Activated naive CD4-positive, alpha-beta T cell treated with anti-CD3 and anti-CD28 coated beads, Interleukin-2, amount 50 U/mL, for 24 hours (primary cell): ENCODE data around the gene RBSN.

Experiments
- H3K27ac Mint-ChIP-seq: one replicate; pipeline ENCODE4 v1.8.0; 2021; ENCODE audit warnings: mild to moderate bottlenecking, mixed read lengths
- H3K27me3 Mint-ChIP-seq: one replicate; pipeline ENCODE4 v1.8.0; 2021; ENCODE audit warnings: mixed read lengths
- H3K36me3 Mint-ChIP-seq: one replicate; pipeline ENCODE4 v1.8.0; 2021; ENCODE audit warnings: mixed read lengths
- H3K4me1 Mint-ChIP-seq: one replicate; pipeline ENCODE4 v1.8.0; 2021; ENCODE audit warnings: mixed read lengths
- H3K4me3 Mint-ChIP-seq: one replicate; pipeline ENCODE4 v1.8.0; 2021; ENCODE audit warnings: mild to moderate bottlenecking, mixed read lengths
- H3K9me3 Mint-ChIP-seq: one replicate; pipeline ENCODE4 v1.8.0; 2021; ENCODE audit warnings: mixed read lengths

The RBSN gene

GRCh38 chr3:15108869-15109268 is 9.9 kb upstream of the RBSN start:
- no peaks in the 10 kb centered on the region for H3K9me3 Mint-ChIP-seq
- H3K4me1 Mint-ChIP-seq, result peaks cover 11% of the 10 kb centered on the region
- H3K36me3 Mint-ChIP-seq, result no peaks in the 10 kb centered on the region
- no peak overlapping the region for H3K27ac Mint-ChIP-seq
- no peak overlapping the region for H3K4me3 Mint-ChIP-seq
- no peaks in the 10 kb centered on the region for H3K27me3 Mint-ChIP-seq

GRCh38 chr3:15108082-15108545 is 9.2 kb upstream of the RBSN start:
- no peak overlapping the region for H3K4me3 Mint-ChIP-seq
- H3K4me1 Mint-ChIP-seq, result peaks cover 11% of the 10 kb centered on the region
- no peaks in the 10 kb centered on the region for H3K27me3 Mint-ChIP-seq
- no peaks in the 10 kb centered on the region for H3K36me3 Mint-ChIP-seq
- no peaks in the 10 kb centered on the region for H3K9me3 Mint-ChIP-seq
- no peak overlapping the region for H3K27ac Mint-ChIP-seq

- no peaks in the 10 kb centered on the region for H3K36me3 Mint-ChIP-seq
- H3K4me1 Mint-ChIP-seq, result peaks cover 11% of the 10 kb centered on the region
- H3K4me3 Mint-ChIP-seq, result no peak overlapping the region
- H3K9me3 Mint-ChIP-seq, result no peaks in the 10 kb centered on the region
- H3K27ac Mint-ChIP-seq, result peak overlapping the region; percentile 8
- no peaks in the 10 kb centered on the region for H3K27me3 Mint-ChIP-seq
These were observed 8.4 kb upstream of the RBSN start for GRCh38 chr3:15107075-15107947.

GRCh38 chr3:15102836-15103235 is 3.9 kb upstream of the RBSN start:
- H3K36me3 Mint-ChIP-seq, result no peaks in the 10 kb centered on the region
- H3K27me3 Mint-ChIP-seq, result no peaks in the 10 kb centered on the region
- no peak overlapping the region for H3K4me3 Mint-ChIP-seq
- H3K27ac Mint-ChIP-seq, result no peak overlapping the region
- peaks cover 22% of the 10 kb centered on the region for H3K4me1 Mint-ChIP-seq
- no peaks in the 10 kb centered on the region for H3K9me3 Mint-ChIP-seq

- Mint-ChIP-seq H3K27me3 (no peaks in the 10 kb centered on the region), H3K9me3 (no peaks in the 10 kb centered on the region), H3K4me1 (peaks cover 21% of the 10 kb centered on the region), H3K4me3 (no peak overlapping the region), H3K27ac (no peak overlapping the region), H3K36me3 (no peaks in the 10 kb centered on the region)
These were observed 3.3 kb upstream of the RBSN start for GRCh38 chr3:15102256-15102655.

- Mint-ChIP-seq H3K27ac (peak overlapping the region; percentile 97), H3K27me3 (no peaks in the 10 kb centered on the region), H3K4me3 (peak overlapping the region; percentile 97), H3K4me1 (peaks cover 19% of the 10 kb centered on the region), H3K9me3 (no peaks in the 10 kb centered on the region), H3K36me3 (peaks cover 2% of the 10 kb centered on the region)
These were observed 583 bp upstream of the RBSN start for GRCh38 chr3:15099364-15100098.

GRCh38 chr3:15097891-15098290 is 1.1 kb downstream of the RBSN start:
- H3K9me3 Mint-ChIP-seq, result no peaks in the 10 kb centered on the region
- H3K36me3 Mint-ChIP-seq, result peaks cover 2% of the 10 kb centered on the region
- H3K4me3 Mint-ChIP-seq, result peak overlapping the region; percentile 97
- H3K27ac Mint-ChIP-seq, result peak overlapping the region; percentile 73
- peaks cover 19% of the 10 kb centered on the region for H3K4me1 Mint-ChIP-seq
- H3K27me3 Mint-ChIP-seq, result no peaks in the 10 kb centered on the region

- H3K9me3 Mint-ChIP-seq, result no peaks in the 10 kb centered on the region
- no peak overlapping the region for H3K4me3 Mint-ChIP-seq
- H3K27ac Mint-ChIP-seq, result no peak overlapping the region
- peaks cover 2% of the 10 kb centered on the region for H3K36me3 Mint-ChIP-seq
- peaks cover 19% of the 10 kb centered on the region for H3K4me1 Mint-ChIP-seq
- H3K27me3 Mint-ChIP-seq, result no peaks in the 10 kb centered on the region
These were observed 2.9 kb downstream of the RBSN start for GRCh38 chr3:15096046-15096445.

- Mint-ChIP-seq H3K27me3 (no peaks in the 10 kb centered on the region), H3K4me1 (peaks cover 18% of the 10 kb centered on the region), H3K27ac (no peak overlapping the region), H3K36me3 (peaks cover 9% of the 10 kb centered on the region), H3K9me3 (no peaks in the 10 kb centered on the region), H3K4me3 (no peak overlapping the region)
These were observed 4.6 kb downstream of the RBSN start for GRCh38 chr3:15094187-15094875.

- Mint-ChIP-seq H3K4me1 (peaks cover 5% of the 10 kb centered on the region), H3K36me3 (peaks cover 9% of the 10 kb centered on the region), H3K9me3 (no peaks in the 10 kb centered on the region), H3K27me3 (no peaks in the 10 kb centered on the region), H3K27ac (no peak overlapping the region), H3K4me3 (no peak overlapping the region)
These were observed 6.3 kb downstream of the RBSN start for GRCh38 chr3:15092686-15093085.

GRCh38 chr3:15091575-15091974 is 7.4 kb downstream of the RBSN start:
- Mint-ChIP-seq H3K4me3 (no peak overlapping the region), H3K36me3 (peaks cover 11% of the 10 kb centered on the region), H3K27ac (no peak overlapping the region), H3K9me3 (no peaks in the 10 kb centered on the region), H3K4me1 (peaks cover 4% of the 10 kb centered on the region), H3K27me3 (no peaks in the 10 kb centered on the region)

- Mint-ChIP-seq H3K36me3 (peaks cover 14% of the 10 kb centered on the region), H3K27me3 (no peaks in the 10 kb centered on the region), H3K9me3 (no peaks in the 10 kb centered on the region), H3K27ac (no peak overlapping the region), H3K4me3 (no peak overlapping the region), H3K4me1 (peaks cover 4% of the 10 kb centered on the region)
These were observed 9.7 kb downstream of the RBSN start for GRCh38 chr3:15089201-15089600.

GRCh38 chr3:15086699-15087098 is 12.2 kb downstream of the RBSN start:
- Mint-ChIP-seq H3K36me3 (peaks cover 23% of the 10 kb centered on the region), H3K27ac (no peak overlapping the region), H3K4me3 (no peak overlapping the region), H3K4me1 (peaks cover 4% of the 10 kb centered on the region), H3K27me3 (no peaks in the 10 kb centered on the region), H3K9me3 (no peaks in the 10 kb centered on the region)

- Mint-ChIP-seq H3K27me3 (no peaks in the 10 kb centered on the region), H3K27ac (no peak overlapping the region), H3K4me3 (no peak overlapping the region), H3K4me1 (peaks cover 4% of the 10 kb centered on the region), H3K36me3 (peaks cover 25% of the 10 kb centered on the region), H3K9me3 (no peaks in the 10 kb centered on the region)
These were observed 12.7 kb downstream of the RBSN start for GRCh38 chr3:15086263-15086662.

- peaks cover 26% of the 10 kb centered on the region for H3K36me3 Mint-ChIP-seq
- peaks cover 3% of the 10 kb centered on the region for H3K4me1 Mint-ChIP-seq
- H3K27ac Mint-ChIP-seq, result no peak overlapping the region
- H3K9me3 Mint-ChIP-seq, result no peaks in the 10 kb centered on the region
- H3K4me3 Mint-ChIP-seq, result no peak overlapping the region
- no peaks in the 10 kb centered on the region for H3K27me3 Mint-ChIP-seq
These were observed 15.7 kb downstream of the RBSN start for GRCh38 chr3:15083252-15083651.
